ENCODE data around the gene CEPT1.
A peak's percentile ranks its signal among the peaks of the same experiment; 100 is the strongest.
"Not testable (repeated sequence)": the region's sequence is repeated elsewhere in the genome, so short reads cannot be mapped to it uniquely, and the experiment has no call there.

The CEPT1 gene

DNA sequence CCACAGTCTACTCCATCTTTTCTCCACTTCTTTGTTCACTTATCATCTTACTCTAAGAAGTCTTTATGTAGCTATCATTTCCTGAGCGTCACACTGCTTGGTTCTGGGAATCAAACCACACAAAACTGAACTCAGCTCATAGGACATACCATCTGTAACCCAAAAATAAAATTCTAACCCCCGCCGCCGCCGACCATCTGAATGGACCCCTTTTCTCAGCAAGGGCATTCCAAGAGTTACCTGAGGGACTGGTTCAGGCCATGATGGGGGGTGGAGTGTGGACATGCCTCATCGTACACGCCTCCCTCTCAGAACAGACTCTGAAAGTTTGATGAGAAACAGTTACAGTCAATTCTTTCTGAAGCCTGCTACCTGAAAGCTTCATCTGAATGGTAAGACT, 74.9 kb downstream of the CEPT1 start:
- Histone ChIP-seq H3K27ac (ENCODE audit: low read depth, low read length, poor library complexity, severe bottlenecking) (peak overlapping the region; percentile 100), H3F3A (ENCODE audit: insufficient read depth, low read length) (peaks cover 30% of the 10 kb centered on the region), H3K9ac (ENCODE audit: low read length) (peak overlapping the region; percentile 87), H3K4me2 (ENCODE audit: low read length) (peak overlapping the region; percentile 70), H3K36me3 (ENCODE audit: insufficient read depth, low read length) (no peaks in the 10 kb centered on the region), H2AFZ (ENCODE audit: low read length) (no peak overlapping the region), H3K79me2 (ENCODE audit: insufficient read depth, low read length) (no peaks in the 10 kb centered on the region), H3K27me3 (ENCODE audit: insufficient read depth, low read length) (no peaks in the 10 kb centered on the region), H3K4me1 (ENCODE audit: insufficient read depth, low read length, severe bottlenecking) (peaks cover 80% of the 10 kb centered on the region), H3K9me2 (ENCODE audit: low read depth, low read length) (no peaks in the 10 kb centered on the region), H3K9me3 (ENCODE audit: low read length) (no peaks in the 10 kb centered on the region), H3K4me3 (ENCODE audit: low read depth, low read length, poor library complexity, severe bottlenecking) (peak overlapping the region; percentile 46), H4K20me1 (ENCODE audit: insufficient read depth, low read length) (no peaks in the 10 kb centered on the region)
- TF ChIP-seq, protein P1, sequence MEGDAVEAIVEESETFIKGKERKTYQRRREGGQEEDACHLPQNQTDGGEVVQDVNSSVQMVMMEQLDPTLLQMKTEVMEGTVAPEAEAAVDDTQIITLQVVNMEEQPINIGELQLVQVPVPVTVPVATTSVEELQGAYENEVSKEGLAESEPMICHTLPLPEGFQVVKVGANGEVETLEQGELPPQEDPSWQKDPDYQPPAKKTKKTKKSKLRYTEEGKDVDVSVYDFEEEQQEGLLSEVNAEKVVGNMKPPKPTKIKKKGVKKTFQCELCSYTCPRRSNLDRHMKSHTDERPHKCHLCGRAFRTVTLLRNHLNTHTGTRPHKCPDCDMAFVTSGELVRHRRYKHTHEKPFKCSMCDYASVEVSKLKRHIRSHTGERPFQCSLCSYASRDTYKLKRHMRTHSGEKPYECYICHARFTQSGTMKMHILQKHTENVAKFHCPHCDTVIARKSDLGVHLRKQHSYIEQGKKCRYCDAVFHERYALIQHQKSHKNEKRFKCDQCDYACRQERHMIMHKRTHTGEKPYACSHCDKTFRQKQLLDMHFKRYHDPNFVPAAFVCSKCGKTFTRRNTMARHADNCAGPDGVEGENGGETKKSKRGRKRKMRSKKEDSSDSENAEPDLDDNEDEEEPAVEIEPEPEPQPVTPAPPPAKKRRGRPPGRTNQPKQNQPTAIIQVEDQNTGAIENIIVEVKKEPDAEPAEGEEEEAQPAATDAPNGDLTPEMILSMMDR (IDR thresholded peaks at IDR 0.05; ENCODE audit: low read length): no peak
- no peak for TF ChIP-seq EZH2 (IDR thresholded peaks at IDR 0.05; ENCODE audit: borderline replicate concordance, low read length)

DNA sequence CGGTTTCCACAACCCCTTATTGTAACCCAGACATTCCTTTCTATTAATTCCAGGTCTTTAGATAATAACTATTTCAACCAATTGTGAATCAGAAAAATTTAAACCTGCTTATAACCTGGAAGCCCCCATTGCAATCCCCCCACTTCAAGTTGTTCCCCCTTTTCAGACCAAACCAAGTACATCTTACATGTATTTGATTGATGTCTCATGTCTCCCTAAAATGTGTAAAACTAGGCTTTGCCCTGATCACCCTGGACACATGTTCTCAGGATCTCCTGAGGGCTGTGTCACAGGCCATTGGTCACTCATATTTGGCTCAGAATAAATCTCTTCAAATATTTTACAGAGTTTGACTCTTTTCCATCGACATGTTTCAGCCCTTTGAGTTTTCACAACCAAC, 75.3 kb downstream of the CEPT1 start:
- H3K27me3 ChIP-seq (ENCODE audit: insufficient read depth, low read length); H3K36me3 ChIP-seq (ENCODE audit: insufficient read depth, low read length); H3K79me2 ChIP-seq (ENCODE audit: insufficient read depth, low read length); H4K20me1 ChIP-seq (ENCODE audit: insufficient read depth, low read length); H3K9me2 ChIP-seq (ENCODE audit: low read depth, low read length); H3K9me3 ChIP-seq (ENCODE audit: low read length); H2AFZ ChIP-seq (ENCODE audit: low read length): not testable (repeated sequence)
- Histone ChIP-seq H3K9ac (ENCODE audit: low read length) (peak overlapping the region; percentile 87), H3K27ac (ENCODE audit: low read depth, low read length, poor library complexity, severe bottlenecking) (peak overlapping the region; percentile 100), H3K4me3 (ENCODE audit: low read depth, low read length, poor library complexity, severe bottlenecking) (peak overlapping the region; percentile 46), H3K4me2 (ENCODE audit: low read length) (peak overlapping the region; percentile 70), H3K4me1 (ENCODE audit: insufficient read depth, low read length, severe bottlenecking) (peaks cover 84% of the 10 kb centered on the region), H3F3A (ENCODE audit: insufficient read depth, low read length) (peaks cover 30% of the 10 kb centered on the region)

DNA sequence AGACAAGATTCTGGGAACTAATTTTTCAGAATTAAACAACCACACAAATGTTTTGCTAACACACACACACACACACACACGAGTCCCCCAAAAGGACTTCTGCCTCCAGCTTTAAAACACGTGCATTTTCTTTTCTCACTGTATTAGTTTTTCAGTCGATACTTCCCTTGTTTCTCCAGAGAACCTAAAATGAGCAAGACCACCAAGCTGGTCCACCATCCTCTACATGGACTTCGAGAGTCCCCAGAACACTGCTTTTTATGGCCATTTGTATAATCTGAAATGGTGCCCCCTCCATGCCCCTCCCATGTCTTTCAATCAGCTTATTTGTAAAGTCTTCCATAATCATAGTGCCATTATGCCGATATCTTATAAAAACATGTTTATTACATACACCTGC, 76.7 kb downstream of the CEPT1 start:
- no peak for TF ChIP-seq EZH2 (IDR thresholded peaks at IDR 0.05; ENCODE audit: borderline replicate concordance, low read length)
- TF ChIP-seq, protein P1 (IDR thresholded peaks at IDR 0.05; ENCODE audit: low read length): no peak
- Histone ChIP-seq H4K20me1 (ENCODE audit: insufficient read depth, low read length) (no peaks in the 10 kb centered on the region), H3K4me2 (ENCODE audit: low read length) (peak overlapping the region; percentile 64), H3K9ac (ENCODE audit: low read length) (peak overlapping the region; percentile 92), H3K4me1 (ENCODE audit: insufficient read depth, low read length, severe bottlenecking) (peaks cover 99% of the 10 kb centered on the region), H3K9me3 (ENCODE audit: low read length) (no peaks in the 10 kb centered on the region), H3K27me3 (ENCODE audit: insufficient read depth, low read length) (no peaks in the 10 kb centered on the region), H3K4me3 (ENCODE audit: low read depth, low read length, poor library complexity, severe bottlenecking) (peak overlapping the region; percentile 33), H3K27ac (ENCODE audit: low read depth, low read length, poor library complexity, severe bottlenecking) (peak overlapping the region; percentile 100), H3F3A (ENCODE audit: insufficient read depth, low read length) (peaks cover 30% of the 10 kb centered on the region), H3K9me2 (ENCODE audit: low read depth, low read length) (no peaks in the 10 kb centered on the region), H2AFZ (ENCODE audit: low read length) (no peak overlapping the region), H3K36me3 (ENCODE audit: insufficient read depth, low read length) (no peaks in the 10 kb centered on the region), H3K79me2 (ENCODE audit: insufficient read depth, low read length) (no peaks in the 10 kb centered on the region)

DNA sequence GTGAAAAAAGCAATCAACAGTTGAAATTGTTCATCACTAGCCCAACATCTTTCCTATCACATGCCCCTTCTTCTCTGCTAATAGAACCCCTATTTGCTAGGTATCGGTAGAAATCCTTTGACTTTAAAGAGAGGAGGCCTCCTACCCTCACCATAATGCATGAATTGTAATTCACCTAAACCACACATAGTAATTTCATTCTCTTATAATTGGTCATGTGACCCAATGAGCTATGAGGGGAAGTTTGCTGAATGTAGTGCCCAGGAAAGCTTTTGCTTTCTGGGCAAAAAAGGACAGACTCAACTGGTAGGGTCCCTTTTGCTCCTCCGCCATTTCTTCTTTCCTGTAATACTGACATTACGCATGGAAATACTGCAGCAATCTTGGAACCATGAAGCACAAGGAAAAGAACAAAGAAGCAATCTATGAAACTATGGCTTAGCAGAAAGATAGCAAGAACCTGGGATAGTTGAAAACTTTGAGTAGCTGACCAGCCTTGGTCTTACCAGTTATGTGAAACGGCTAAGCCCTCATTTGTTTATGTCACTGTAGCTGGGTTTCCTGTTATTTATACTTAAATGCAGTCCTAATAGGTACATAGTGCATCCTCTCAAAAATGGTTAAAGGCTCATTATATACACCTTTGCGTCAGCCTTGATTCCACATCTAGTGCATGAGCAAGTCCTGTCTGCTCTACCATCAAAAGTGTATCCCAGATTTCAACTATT, 77.3 kb downstream of the CEPT1 start:
- no peak overlapping the region for H2AFZ ChIP-seq (ENCODE audit: low read length)
- H3K9ac ChIP-seq (ENCODE audit: low read length): peak overlapping the region; percentile 92
- no peaks in the 10 kb centered on the region for H3K9me2 ChIP-seq (ENCODE audit: low read depth, low read length)
- H3K4me3 ChIP-seq (ENCODE audit: low read depth, low read length, poor library complexity, severe bottlenecking): peak overlapping the region; percentile 33
- no peaks in the 10 kb centered on the region for H3K9me3 ChIP-seq (ENCODE audit: low read length)
- H3K27me3 ChIP-seq (ENCODE audit: insufficient read depth, low read length): no peaks in the 10 kb centered on the region
- peaks cover 100% of the 10 kb centered on the region for H3K4me1 ChIP-seq (ENCODE audit: insufficient read depth, low read length, severe bottlenecking)
- no peaks in the 10 kb centered on the region for H3K79me2 ChIP-seq (ENCODE audit: insufficient read depth, low read length)
- no peak for TF ChIP-seq EZH2 (IDR thresholded peaks at IDR 0.05; ENCODE audit: borderline replicate concordance, low read length)
- TF ChIP-seq, protein P1 (IDR thresholded peaks at IDR 0.05; ENCODE audit: low read length): no peak
- H3K4me2 ChIP-seq (ENCODE audit: low read length): peak overlapping the region; percentile 64
- no peaks in the 10 kb centered on the region for H4K20me1 ChIP-seq (ENCODE audit: insufficient read depth, low read length)
- no peaks in the 10 kb centered on the region for H3K36me3 ChIP-seq (ENCODE audit: insufficient read depth, low read length)
- peak overlapping the region; percentile 100 for H3K27ac ChIP-seq (ENCODE audit: low read depth, low read length, poor library complexity, severe bottlenecking)
- H3F3A ChIP-seq (ENCODE audit: insufficient read depth, low read length): peaks cover 30% of the 10 kb centered on the region
